Panc1 (cell line): ENCODE data around the gene DNASE1.

Experiments used
- POLR2AphosphoS5 ChIP-seq: IDR thresholded peaks from 2 replicates; pipeline ENCODE4 v1.6.1; 2012; ENCODE audit warnings: mild to moderate bottlenecking, low read depth, low read length, moderate library complexity
- SIN3A ChIP-seq: IDR thresholded peaks from 2 replicates; pipeline ENCODE4 v1.6.1; 2012; ENCODE audit warnings: low read depth, mild to moderate bottlenecking, low read length, moderate library complexity, borderline replicate concordance; ENCODE audit not compliant: insufficient read depth
- TCF7L2 ChIP-seq: IDR thresholded peaks from 2 replicates; pipeline ENCODE4 v1.6.1; 2011; ENCODE audit warnings: mild to moderate bottlenecking, low read depth, low read length, inconsistent platforms
- TF ChIP-seq, protein P1 (sequence below): fragments of 450-650 bp; IDR thresholded peaks from 2 replicates; pipeline ENCODE4 v1.5.1; 2017; ENCODE audit warnings: mild to moderate bottlenecking
- TF ChIP-seq, protein P2 (sequence below), 2 experiments: IDR thresholded peaks; 2 replicates each; pipeline ENCODE4 v1.6.1; 2011 to 2012; ENCODE audit warnings: low read depth in 2 of 2, control low read depth in 1 of 2, low read length in 1 of 2, mild to moderate bottlenecking in 1 of 2, moderate library complexity in 1 of 2; ENCODE audit not compliant: insufficient read depth in 1 of 2

DNA sequence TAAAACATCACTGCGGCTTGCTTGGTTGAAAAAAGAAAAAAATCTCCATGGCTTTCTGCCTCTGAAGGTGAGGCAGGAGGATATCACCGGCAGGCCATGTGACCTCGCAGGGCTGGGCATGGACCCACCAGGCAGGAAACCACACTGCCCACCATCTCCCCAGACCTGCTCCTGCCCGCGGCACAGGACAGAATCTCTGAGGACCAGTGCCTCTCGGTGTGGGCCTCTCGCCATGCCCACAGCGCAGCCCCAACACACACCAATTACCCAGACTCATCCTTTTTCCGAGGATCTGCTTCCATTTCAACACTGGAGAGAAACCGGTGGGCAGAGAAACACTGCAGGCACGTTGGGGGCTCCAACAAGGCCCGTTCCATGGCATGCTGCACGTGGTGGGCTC, 16.2 kb downstream of the DNASE1 start:
- TF ChIP-seq, protein P1, sequence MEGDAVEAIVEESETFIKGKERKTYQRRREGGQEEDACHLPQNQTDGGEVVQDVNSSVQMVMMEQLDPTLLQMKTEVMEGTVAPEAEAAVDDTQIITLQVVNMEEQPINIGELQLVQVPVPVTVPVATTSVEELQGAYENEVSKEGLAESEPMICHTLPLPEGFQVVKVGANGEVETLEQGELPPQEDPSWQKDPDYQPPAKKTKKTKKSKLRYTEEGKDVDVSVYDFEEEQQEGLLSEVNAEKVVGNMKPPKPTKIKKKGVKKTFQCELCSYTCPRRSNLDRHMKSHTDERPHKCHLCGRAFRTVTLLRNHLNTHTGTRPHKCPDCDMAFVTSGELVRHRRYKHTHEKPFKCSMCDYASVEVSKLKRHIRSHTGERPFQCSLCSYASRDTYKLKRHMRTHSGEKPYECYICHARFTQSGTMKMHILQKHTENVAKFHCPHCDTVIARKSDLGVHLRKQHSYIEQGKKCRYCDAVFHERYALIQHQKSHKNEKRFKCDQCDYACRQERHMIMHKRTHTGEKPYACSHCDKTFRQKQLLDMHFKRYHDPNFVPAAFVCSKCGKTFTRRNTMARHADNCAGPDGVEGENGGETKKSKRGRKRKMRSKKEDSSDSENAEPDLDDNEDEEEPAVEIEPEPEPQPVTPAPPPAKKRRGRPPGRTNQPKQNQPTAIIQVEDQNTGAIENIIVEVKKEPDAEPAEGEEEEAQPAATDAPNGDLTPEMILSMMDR: no peak
- TF ChIP-seq, protein P2, sequence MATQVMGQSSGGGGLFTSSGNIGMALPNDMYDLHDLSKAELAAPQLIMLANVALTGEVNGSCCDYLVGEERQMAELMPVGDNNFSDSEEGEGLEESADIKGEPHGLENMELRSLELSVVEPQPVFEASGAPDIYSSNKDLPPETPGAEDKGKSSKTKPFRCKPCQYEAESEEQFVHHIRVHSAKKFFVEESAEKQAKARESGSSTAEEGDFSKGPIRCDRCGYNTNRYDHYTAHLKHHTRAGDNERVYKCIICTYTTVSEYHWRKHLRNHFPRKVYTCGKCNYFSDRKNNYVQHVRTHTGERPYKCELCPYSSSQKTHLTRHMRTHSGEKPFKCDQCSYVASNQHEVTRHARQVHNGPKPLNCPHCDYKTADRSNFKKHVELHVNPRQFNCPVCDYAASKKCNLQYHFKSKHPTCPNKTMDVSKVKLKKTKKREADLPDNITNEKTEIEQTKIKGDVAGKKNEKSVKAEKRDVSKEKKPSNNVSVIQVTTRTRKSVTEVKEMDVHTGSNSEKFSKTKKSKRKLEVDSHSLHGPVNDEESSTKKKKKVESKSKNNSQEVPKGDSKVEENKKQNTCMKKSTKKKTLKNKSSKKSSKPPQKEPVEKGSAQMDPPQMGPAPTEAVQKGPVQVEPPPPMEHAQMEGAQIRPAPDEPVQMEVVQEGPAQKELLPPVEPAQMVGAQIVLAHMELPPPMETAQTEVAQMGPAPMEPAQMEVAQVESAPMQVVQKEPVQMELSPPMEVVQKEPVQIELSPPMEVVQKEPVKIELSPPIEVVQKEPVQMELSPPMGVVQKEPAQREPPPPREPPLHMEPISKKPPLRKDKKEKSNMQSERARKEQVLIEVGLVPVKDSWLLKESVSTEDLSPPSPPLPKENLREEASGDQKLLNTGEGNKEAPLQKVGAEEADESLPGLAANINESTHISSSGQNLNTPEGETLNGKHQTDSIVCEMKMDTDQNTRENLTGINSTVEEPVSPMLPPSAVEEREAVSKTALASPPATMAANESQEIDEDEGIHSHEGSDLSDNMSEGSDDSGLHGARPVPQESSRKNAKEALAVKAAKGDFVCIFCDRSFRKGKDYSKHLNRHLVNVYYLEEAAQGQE (IDR thresholded peaks at IDR 0.05; ENCODE audit: insufficient read depth in 1 of 2, low read depth in 2 of 2, low read length in 1 of 2): no peak
- no peak for TF ChIP-seq TCF7L2
- TF ChIP-seq POLR2AphosphoS5: no peak
- no peak for TF ChIP-seq SIN3A
